Suprapubic skin (tissue), 4 donors: ENCODE results near the gene ETNK2. TPM values are rescaled to one million over a fixed set of nuclear protein-coding genes. Genes with fewer than 3 reads are reported as not detected.

Experiments
- DNase-seq, 2 donors: peaks; one replicate each; pipeline ENCODE4 v3.0.0-alpha.2; 2019; ENCODE audit warnings: low spot score in 2 of 2
- H3K27ac ChIP-seq: fragments of 200-600 bp; sonication (generic); one replicate; pipeline ENCODE4 v1.5.1; 2019
- H3K27me3 ChIP-seq: fragments of 200-600 bp; sonication (generic); one replicate; pipeline ENCODE4 v1.5.1; 2019
- H3K36me3 ChIP-seq: fragments of 200-600 bp; sonication (generic); one replicate; pipeline ENCODE4 v1.5.1; 2019
- H3K4me1 ChIP-seq: fragments of 200-600 bp; sonication (generic); one replicate; pipeline ENCODE4 v1.5.1; 2019
- H3K4me3 ChIP-seq: fragments of 200-600 bp; sonication (generic); one replicate; pipeline ENCODE4 v1.5.1; 2019; ENCODE audit warnings: mild to moderate bottlenecking
- H3K9me3 ChIP-seq: fragments of 200-600 bp; sonication (generic); one replicate; pipeline ENCODE4 v1.5.1; 2019
- CTCF ChIP-seq, 2 donors: fragments of 200-600 bp in 1 of 2; fragments of 450-650 bp in 1 of 2; sonication (generic) in 1 of 2; IDR thresholded peaks; one replicate each; pipeline ENCODE4 v1.5.1; 2016 to 2019; ENCODE audit warnings: antibody characterized with exemption in 2 of 2, mild to moderate bottlenecking in 1 of 2, moderate library complexity in 1 of 2
- EP300 ChIP-seq: sonication (generic); formaldehyde crosslinking; IDR thresholded peaks from one replicate; pipeline ENCODE4 v1.6.1; 2017; ENCODE audit warnings: antibody characterized with exemption
- POLR2A ChIP-seq, 2 donors: fragments of 450-650 bp; IDR thresholded peaks; one replicate each; pipeline ENCODE4 v1.6.1; 2017; ENCODE audit warnings: antibody characterized with exemption in 2 of 2, mild to moderate bottlenecking in 2 of 2, moderate library complexity in 2 of 2
- WGBS: methylation state at CpG from one replicate; pipeline ENCODE4 v1.1.5; 2018; 5-methylcytosine and 5-hydroxymethylcytosine counted together
- total RNA-seq, 4 donors: library from RNA; depleted of rRNA; stranded (reverse); fragments of >200 nt; gene quantifications; one replicate each; pipeline ENCODE4 v1.1.0, GENCODE V29; 2016

ETNK2 gene
- total RNA-seq, 4 donors from 2014 or later = 25.5 to 47.7 (median 36.0) TPM

DNA sequence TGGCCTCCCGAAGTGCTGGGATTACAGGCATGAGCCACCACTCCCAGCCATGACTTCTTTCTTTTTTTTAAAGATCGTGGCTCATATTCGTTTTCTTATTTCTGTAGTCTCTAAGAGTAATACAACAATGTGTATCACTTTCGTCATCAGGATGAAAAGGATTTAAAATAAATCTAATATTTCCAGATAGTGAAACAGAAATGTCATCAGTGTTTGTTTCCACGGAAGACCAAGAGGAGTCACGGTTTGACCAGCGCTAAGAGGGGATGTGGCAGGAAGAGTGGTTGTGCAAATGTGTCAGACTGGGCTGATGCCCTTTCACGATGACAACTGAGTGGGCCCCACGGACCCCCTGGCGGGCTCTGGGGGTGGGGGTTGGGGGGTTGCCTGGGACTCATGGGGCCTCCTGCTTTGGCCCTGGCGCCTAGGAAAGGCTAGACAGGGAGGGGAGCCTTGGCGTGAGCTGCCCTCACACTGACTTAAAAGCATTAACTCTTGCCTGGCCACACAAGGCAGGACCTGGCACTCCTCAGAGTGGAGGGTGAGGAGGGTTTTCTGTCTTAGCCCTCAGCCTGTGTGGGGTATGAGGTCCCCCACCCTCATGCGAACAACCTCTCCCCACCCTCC lies 70.6 kb downstream of the ETNK2 start:
- peaks cover 89% of the 10 kb centered on the region for H3K4me1 ChIP-seq
- peak overlapping the region; percentile 76 for H3K27ac ChIP-seq
- no peaks in the 10 kb centered on the region for H3K36me3 ChIP-seq
- no peak for DNase-seq
- no peaks in the 10 kb centered on the region for H3K27me3 ChIP-seq
- H3K9me3 ChIP-seq = no peaks in the 10 kb centered on the region
- peak overlapping the region; percentile 17 for H3K4me3 ChIP-seq
- 51% methylated on average over 11 of the region's 13 CpGs for WGBS
- TF ChIP-seq EP300 (no peak), POLR2A (IDR thresholded peaks at IDR 0.05) (no peak), CTCF (IDR thresholded peaks at IDR 0.05) (no peak)

Other genes starting within 250 kb of the ETNK2 start
- gene SOX13, start 78.9 kb downstream of the ETNK2 start, total RNA-seq = 10 to 100 TPM; 10.1 to 20.6 (median 15.6) TPM
- gene REN, start 14.3 kb upstream of the ETNK2 start, total RNA-seq = under 1 TPM in 1 of 4 donors, not detected in 3; 0.44 TPM
- not detected for gene KISS1, start 44.4 kb upstream of the ETNK2 start, total RNA-seq
- not detected for gene GOLT1A, start 61.9 kb upstream of the ETNK2 start, total RNA-seq
- gene PLEKHA6, start 207.9 kb upstream of the ETNK2 start, total RNA-seq = 10 to 100 TPM in 3 of 4 donors, 1 to 10 TPM in 1; 3.7 to 15.4 (median 12.8) TPM